OCI-LY3 (cell line): ENCODE measurements around the gene TEAD1.
"Not testable (repeated sequence)": the region's sequence is repeated elsewhere in the genome, so short reads cannot be mapped to it uniquely, and the experiment has no call there.

Source experiments
- H2AFZ ChIP-seq: fragments of 200-600, 300-600 bp; shearing (Covaris generic); 2 replicates; pipeline ENCODE4 v1.6.0; 2014; ENCODE audit warnings: antibody characterized with exemption, low read depth, low read length
- H3K27ac ChIP-seq: fragments of 200-600, 300-600 bp; sonication (generic); 2 replicates; pipeline ENCODE4 v1.5.1; 2014; ENCODE audit warnings: mild to moderate bottlenecking, low read length, moderate library complexity, mixed read lengths
- H3K27me3 ChIP-seq: fragments of 200-600, 300-600 bp; sonication (generic); 2 replicates; pipeline ENCODE4 v1.6.1; 2014; ENCODE audit warnings: low read depth, low read length, mixed read lengths
- H3K36me3 ChIP-seq: fragments of 200-600, 300-600 bp; sonication (generic); replicated peaks from 2 replicates; pipeline ENCODE3; 2014; ENCODE audit warnings: low read depth, low read length, mixed read lengths
- H3K4me1 ChIP-seq: fragments of 300-600, 200-600 bp; sonication (generic); 2 replicates; pipeline ENCODE4 v1.6.1; 2014; ENCODE audit warnings: low read length, mixed read lengths
- H3K4me2 ChIP-seq: fragments of 200-600, 300-600 bp; sonication (generic); 2 replicates; pipeline ENCODE4 v1.6.1; 2014; ENCODE audit warnings: low read length, mixed read lengths
- H3K4me3 ChIP-seq: fragments of 300-600, 200-600 bp; sonication (generic); 2 replicates; pipeline ENCODE4 v1.5.1; 2014; ENCODE audit warnings: antibody characterized with exemption, mild to moderate bottlenecking, low read length, moderate library complexity
- H3K79me2 ChIP-seq: fragments of 300-600, 200-600 bp; shearing (Covaris generic); 2 replicates; pipeline ENCODE4 v1.6.1; 2014; ENCODE audit warnings: mild to moderate bottlenecking, low read length, mixed read lengths
- H3K9ac ChIP-seq: fragments of 300-600, 200-600 bp; shearing (Covaris generic); 2 replicates; pipeline ENCODE4 v1.6.0; 2014; ENCODE audit warnings: mild to moderate bottlenecking, low read length, moderate library complexity
- H3K9me3 ChIP-seq: fragments of 200-600, 300-600 bp; shearing (Covaris generic); 2 replicates; pipeline ENCODE4 v1.6.1; 2014; ENCODE audit warnings: low read length, mixed read lengths; ENCODE audit not compliant: insufficient read depth
- H4K20me1 ChIP-seq: fragments of 200-600, 300-600 bp; sonication (generic); 2 replicates; pipeline ENCODE4 v1.6.1; 2016; ENCODE audit warnings: low read length, mixed read lengths; ENCODE audit not compliant: insufficient read depth
- EZH2phosphoT487 ChIP-seq: fragments of 200-600 bp; shearing (Covaris generic); IDR thresholded peaks from 2 replicates; pipeline ENCODE4 v1.6.1; 2018; ENCODE audit warnings: antibody characterized with exemption, mixed run types, low read depth
- TF ChIP-seq, protein P1 (sequence below): fragments of 200-600, 300-600 bp; sonication (generic); IDR thresholded peaks from 2 replicates; pipeline ENCODE4 v1.5.1; 2014; ENCODE audit warnings: antibody characterized with exemption, low read length, low read depth

Gene TEAD1

DNA sequence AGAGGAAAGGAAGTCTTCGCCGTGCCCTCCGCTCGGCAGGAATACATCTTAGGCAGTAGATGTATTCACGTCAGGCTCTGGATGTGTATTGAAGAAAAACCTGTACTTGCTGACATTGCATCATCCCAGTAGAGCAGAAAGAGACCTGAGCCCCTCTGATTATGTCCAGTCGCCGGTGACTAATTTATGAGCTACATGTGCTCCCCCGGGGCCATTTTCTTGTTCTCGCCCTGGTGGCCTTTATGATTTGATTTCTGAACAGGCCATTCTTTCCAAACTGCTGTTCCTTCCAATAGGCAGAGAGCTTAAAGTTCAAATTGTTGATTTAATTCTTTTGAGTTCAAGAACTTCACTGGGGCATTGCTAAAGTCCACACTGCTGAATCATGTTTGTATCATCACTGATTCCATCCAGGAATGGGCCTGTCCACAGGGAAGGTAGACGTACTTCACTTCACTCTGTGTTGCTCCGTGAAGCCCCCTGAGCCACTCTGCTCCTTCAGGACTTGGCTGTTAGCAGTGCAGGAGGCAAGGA, 197.6 kb downstream of the TEAD1 start:
- TF ChIP-seq, protein P1, sequence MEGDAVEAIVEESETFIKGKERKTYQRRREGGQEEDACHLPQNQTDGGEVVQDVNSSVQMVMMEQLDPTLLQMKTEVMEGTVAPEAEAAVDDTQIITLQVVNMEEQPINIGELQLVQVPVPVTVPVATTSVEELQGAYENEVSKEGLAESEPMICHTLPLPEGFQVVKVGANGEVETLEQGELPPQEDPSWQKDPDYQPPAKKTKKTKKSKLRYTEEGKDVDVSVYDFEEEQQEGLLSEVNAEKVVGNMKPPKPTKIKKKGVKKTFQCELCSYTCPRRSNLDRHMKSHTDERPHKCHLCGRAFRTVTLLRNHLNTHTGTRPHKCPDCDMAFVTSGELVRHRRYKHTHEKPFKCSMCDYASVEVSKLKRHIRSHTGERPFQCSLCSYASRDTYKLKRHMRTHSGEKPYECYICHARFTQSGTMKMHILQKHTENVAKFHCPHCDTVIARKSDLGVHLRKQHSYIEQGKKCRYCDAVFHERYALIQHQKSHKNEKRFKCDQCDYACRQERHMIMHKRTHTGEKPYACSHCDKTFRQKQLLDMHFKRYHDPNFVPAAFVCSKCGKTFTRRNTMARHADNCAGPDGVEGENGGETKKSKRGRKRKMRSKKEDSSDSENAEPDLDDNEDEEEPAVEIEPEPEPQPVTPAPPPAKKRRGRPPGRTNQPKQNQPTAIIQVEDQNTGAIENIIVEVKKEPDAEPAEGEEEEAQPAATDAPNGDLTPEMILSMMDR = no peak
- TF ChIP-seq EZH2phosphoT487 = no peak
- no peaks in the 10 kb centered on the region for H3K4me1 ChIP-seq
- no peak overlapping the region for H2AFZ ChIP-seq
- no peak overlapping the region for H3K4me2 ChIP-seq
- no peak overlapping the region for H3K9ac ChIP-seq
- no peaks in the 10 kb centered on the region for H3K36me3 ChIP-seq
- H3K79me2 ChIP-seq = no peaks in the 10 kb centered on the region
- no peak overlapping the region for H3K27ac ChIP-seq
- H3K9me3 ChIP-seq = no peaks in the 10 kb centered on the region
- peaks cover 40% of the 10 kb centered on the region for H3K27me3 ChIP-seq
- no peak overlapping the region for H3K4me3 ChIP-seq
- H4K20me1 ChIP-seq = no peaks in the 10 kb centered on the region

- no peaks in the 10 kb centered on the region for H3K4me1 ChIP-seq
- no peaks in the 10 kb centered on the region for H3K9me3 ChIP-seq
- TF ChIP-seq EZH2phosphoT487 = no peak
- TF ChIP-seq, protein P1 = no peak
- H3K36me3 ChIP-seq = no peaks in the 10 kb centered on the region
- H3K9ac ChIP-seq = no peak overlapping the region
- H3K4me3 ChIP-seq = no peak overlapping the region
- no peak overlapping the region for H2AFZ ChIP-seq
- H3K27ac ChIP-seq = no peak overlapping the region
- H3K27me3 ChIP-seq = peaks cover 29% of the 10 kb centered on the region
- H3K4me2 ChIP-seq = no peak overlapping the region
- H3K79me2 ChIP-seq = no peaks in the 10 kb centered on the region
- no peaks in the 10 kb centered on the region for H4K20me1 ChIP-seq
These were observed 202.1 kb downstream of the TEAD1 start for GRCh38 chr11:12876340-12876739.

GRCh38 chr11:12876988-12877387, 202.8 kb downstream of the TEAD1 start:
- H3K4me1 ChIP-seq = no peaks in the 10 kb centered on the region
- peaks cover 29% of the 10 kb centered on the region for H3K27me3 ChIP-seq
- no peak for TF ChIP-seq EZH2phosphoT487
- TF ChIP-seq, protein P1 = no peak
- H3K79me2 ChIP-seq = no peaks in the 10 kb centered on the region
- H3K27ac ChIP-seq = no peak overlapping the region
- H4K20me1 ChIP-seq = no peaks in the 10 kb centered on the region
- H3K4me2 ChIP-seq = no peak overlapping the region
- no peaks in the 10 kb centered on the region for H3K36me3 ChIP-seq
- no peak overlapping the region for H3K9ac ChIP-seq
- H2AFZ ChIP-seq = no peak overlapping the region
- no peaks in the 10 kb centered on the region for H3K9me3 ChIP-seq
- H3K4me3 ChIP-seq = no peak overlapping the region

DNA sequence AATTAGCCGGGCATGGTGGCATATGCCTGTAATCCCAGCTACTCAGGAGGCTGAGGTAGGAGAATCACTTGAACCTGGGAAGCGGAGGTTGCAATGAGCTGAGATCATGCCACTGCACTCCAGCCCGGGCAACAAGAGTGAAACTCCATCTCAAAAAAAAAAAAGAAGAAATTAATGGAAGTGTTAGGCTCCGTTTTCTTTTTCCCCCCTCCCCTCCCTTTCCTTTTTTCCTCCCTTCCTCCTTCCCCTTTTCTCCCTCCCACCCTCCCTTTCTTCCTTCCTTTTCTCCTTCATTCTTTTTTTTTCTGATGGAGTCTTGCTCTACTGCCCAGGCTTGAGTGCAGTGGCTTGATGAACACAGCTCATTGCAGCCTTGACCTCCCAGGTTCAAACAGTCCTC, 203.3 kb downstream of the TEAD1 start:
- H4K20me1 ChIP-seq = not testable (repeated sequence)
- H3K27me3 ChIP-seq = peaks cover 29% of the 10 kb centered on the region

GRCh38 chr11:12880327-12880726, 206.1 kb downstream of the TEAD1 start:
- H3K27ac ChIP-seq = no peak overlapping the region
- no peaks in the 10 kb centered on the region for H3K4me1 ChIP-seq
- no peak for TF ChIP-seq EZH2phosphoT487
- TF ChIP-seq, protein P1 = no peak
- no peaks in the 10 kb centered on the region for H3K9me3 ChIP-seq
- H3K36me3 ChIP-seq = no peaks in the 10 kb centered on the region
- no peak overlapping the region for H3K9ac ChIP-seq
- H3K4me3 ChIP-seq = no peak overlapping the region
- H3K79me2 ChIP-seq = no peaks in the 10 kb centered on the region
- H2AFZ ChIP-seq = no peak overlapping the region
- H3K4me2 ChIP-seq = no peak overlapping the region
- H4K20me1 ChIP-seq = no peaks in the 10 kb centered on the region
- H3K27me3 ChIP-seq = peaks cover 10% of the 10 kb centered on the region

More for the DNA sequence above, 203.3 kb downstream of the TEAD1 start:
- H3K4me1 ChIP-seq, H2AFZ ChIP-seq, H3K9ac ChIP-seq, H3K4me2 ChIP-seq, H3K9me3 ChIP-seq, H3K79me2 ChIP-seq, H3K36me3 ChIP-seq, H3K27ac ChIP-seq, H3K4me3 ChIP-seq: not testable (repeated sequence)
